GM10248 (cell line): Measurements from ENCODE around the gene TLE2.

ENCODE experiments used
- CTCF ChIA-PET: fragments of 300-600 bp; sonication (Branson Sonifier 250); formaldehyde crosslinking; extraction: SDS; loops from one replicate; lab custom pipeline; 2021; ENCODE audit warnings: antibody characterized with exemption; lab: Yijun Ruan, JAX
- POLR2A ChIA-PET: fragments of 350-650 bp; sonication (Branson Sonifier 250); formaldehyde crosslinking; extraction: SDS; loops from one replicate; lab custom pipeline; 2020; ENCODE audit warnings: antibody characterized with exemption; lab: Yijun Ruan, JAX
- DNase-seq: peaks from one replicate; pipeline ENCODE4 v3.0.0; 2012; ENCODE audit errors: extremely low spot score
- TF ChIP-seq, protein P1 (sequence below): IDR thresholded peaks from 2 replicates; pipeline ENCODE4 v1.5.1; 2012; ENCODE audit warnings: mild to moderate bottlenecking, low read depth; ENCODE audit errors: extremely low read depth, missing control alignments, control extremely low read depth

TLE2 gene

DNA sequence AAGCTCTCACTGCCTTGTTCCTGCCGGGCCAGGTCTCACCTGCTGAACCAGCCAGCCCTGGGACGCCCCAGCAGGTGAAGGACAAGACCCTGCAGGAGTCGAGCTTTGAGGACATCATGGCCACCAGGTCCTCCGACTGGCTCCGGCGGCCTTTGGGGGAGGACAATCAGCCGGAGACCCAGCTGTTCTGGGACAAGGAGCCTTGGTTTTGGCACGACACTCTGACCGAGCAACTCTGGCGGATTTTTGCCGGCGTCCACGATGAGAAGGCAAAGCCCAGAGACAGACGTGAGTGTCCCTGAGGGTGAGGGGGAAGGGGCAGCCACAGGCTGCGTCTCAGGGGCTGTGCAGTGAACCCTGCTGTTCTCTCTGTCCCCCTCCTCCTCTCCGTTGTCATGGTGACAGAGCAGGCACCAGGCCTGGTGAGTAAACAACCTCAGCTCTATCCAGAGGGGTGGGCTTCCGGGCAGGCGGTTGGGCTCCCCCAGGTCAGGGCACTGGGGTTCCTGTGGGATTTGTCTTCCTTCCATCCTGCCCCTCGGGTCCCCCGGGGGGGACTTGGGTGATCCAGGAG lies 42.0 kb downstream of the TLE2 start:
- no peak for DNase-seq
- TF ChIP-seq, protein P1, sequence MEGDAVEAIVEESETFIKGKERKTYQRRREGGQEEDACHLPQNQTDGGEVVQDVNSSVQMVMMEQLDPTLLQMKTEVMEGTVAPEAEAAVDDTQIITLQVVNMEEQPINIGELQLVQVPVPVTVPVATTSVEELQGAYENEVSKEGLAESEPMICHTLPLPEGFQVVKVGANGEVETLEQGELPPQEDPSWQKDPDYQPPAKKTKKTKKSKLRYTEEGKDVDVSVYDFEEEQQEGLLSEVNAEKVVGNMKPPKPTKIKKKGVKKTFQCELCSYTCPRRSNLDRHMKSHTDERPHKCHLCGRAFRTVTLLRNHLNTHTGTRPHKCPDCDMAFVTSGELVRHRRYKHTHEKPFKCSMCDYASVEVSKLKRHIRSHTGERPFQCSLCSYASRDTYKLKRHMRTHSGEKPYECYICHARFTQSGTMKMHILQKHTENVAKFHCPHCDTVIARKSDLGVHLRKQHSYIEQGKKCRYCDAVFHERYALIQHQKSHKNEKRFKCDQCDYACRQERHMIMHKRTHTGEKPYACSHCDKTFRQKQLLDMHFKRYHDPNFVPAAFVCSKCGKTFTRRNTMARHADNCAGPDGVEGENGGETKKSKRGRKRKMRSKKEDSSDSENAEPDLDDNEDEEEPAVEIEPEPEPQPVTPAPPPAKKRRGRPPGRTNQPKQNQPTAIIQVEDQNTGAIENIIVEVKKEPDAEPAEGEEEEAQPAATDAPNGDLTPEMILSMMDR: no peak
- ChIA-PET POLR2A (no interaction called here), CTCF (interaction anchor here (1.2 kb wide), 1 partner anchor 10 kb away, joined by 4 read pairs; no protein-coding TSS in a partner anchor)

DNA sequence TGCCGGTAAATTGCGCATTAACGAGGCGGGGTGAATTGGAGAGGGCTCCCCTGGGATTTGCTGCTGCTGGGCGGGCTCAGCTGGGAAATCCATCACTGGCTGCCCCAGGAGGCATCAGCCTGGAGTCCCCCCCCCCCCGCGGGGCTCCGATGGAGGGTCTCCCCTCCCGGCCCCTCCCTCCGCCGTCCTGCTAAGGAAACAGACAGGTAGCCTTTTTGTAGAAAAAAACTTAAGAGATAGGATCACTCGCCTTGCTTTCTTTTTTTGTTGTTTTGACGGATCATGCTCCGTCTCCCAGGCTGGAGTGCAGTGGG lies 44.9 kb downstream of the TLE2 start:
- ChIA-PET POLR2A (no interaction called here), CTCF (no interaction called here)
- no peak for DNase-seq
- TF ChIP-seq, protein P1: no peak

DNA sequence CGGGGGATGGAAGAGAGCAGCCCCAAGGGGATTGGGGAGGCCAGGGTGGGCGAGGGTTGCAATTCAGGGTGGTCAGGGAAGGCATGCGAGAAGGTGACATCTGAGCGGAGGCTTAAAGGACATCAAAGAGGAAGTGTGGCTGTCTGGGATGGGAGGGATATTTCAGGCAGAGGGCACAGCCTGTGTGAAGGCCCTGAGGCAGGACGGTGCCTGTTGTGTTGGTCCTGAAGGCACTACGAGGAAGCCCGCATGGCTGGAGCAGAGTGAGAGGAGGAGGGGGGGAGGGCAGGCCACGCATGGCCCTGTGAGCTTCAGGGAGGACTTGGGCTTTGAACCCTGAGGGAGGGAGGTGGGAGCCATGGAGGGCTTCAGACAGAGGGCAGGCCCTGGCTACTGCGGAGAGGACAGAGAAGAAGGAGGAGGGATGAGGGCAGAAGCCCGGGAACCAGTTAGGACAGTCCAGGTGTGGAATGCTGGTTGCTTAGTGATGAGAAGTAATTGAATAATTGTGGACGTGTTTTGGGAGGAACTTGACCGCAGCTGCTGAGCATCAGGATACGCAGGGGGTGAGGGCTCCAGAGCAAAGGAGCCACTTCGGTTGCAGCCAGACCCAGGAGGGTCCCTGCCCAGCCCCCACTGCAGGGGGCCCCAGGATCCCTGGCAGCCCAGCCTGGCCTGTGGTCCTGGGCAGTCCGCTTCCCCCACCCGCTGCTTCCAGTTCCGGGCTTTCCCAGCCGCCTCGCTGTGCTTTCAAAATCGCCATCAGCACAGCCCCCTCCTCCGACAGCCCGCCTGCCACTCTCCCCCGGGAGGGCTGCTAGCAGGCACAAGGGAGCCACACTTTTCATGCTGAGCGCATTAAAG lies 45.5 kb downstream of the TLE2 start:
- TF ChIP-seq, protein P1: no peak
- DNase-seq: peak; percentile 46
- CTCF ChIA-PET: no interaction called here
- POLR2A ChIA-PET: no interaction called here

DNA sequence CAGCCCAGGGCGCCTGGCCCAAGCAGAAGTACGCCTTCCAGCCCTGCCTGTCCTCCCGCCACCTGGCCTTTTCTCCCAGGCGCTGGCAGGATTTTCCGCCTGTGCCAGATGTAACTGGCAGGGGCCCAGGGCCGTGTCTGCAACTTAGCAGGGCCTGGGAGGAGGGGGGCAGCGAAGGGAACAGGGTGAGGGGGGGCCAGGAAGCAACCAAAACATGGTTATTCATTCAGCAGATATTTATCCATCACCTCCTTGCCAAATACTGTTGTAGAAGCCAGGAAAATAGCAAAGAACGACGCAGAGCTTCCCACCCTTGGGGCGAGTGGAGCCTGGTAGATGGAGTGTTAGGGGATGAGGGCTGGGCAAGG lies 46.1 kb downstream of the TLE2 start:
- TF ChIP-seq, protein P1: no peak
- ChIA-PET POLR2A (no interaction called here), CTCF (no interaction called here)
- no peak for DNase-seq

- POLR2A ChIA-PET: no interaction called here
- DNase-seq: peak; percentile 16
- CTCF ChIA-PET: no interaction called here
- TF ChIP-seq, protein P1: no peak
Measured at GRCh38 chr19:2982561-2982960, 46.5 kb downstream of the TLE2 start.

GRCh38 chr19:2981898-2982297 lies 47.2 kb downstream of the TLE2 start:
- ChIA-PET CTCF (interaction anchor here (1.0 kb wide), 1 partner anchor 123 kb away, joined by 3 read pairs; no protein-coding TSS in a partner anchor), POLR2A (no interaction called here)
- TF ChIP-seq, protein P1: no peak
- no peak for DNase-seq
